KMS-11 (cell line): ENCODE measurements around the gene OR2AT4.
A peak's percentile ranks its signal among the peaks of the same experiment; 100 is the strongest.

ENCODE experiments used
- H2AFZ ChIP-seq: fragments of 200-600 bp; sonication (generic); 2 replicates; pipeline ENCODE4 v1.6.1; 2016; ENCODE audit warnings: antibody characterized with exemption, mixed run types, low read depth
- H3K27ac ChIP-seq: fragments of 200-600 bp; sonication (generic); 2 replicates; pipeline ENCODE4 v1.6.1; 2016; ENCODE audit warnings: mild to moderate bottlenecking, mixed run types
- H3K27me3 ChIP-seq: fragments of 200-600 bp; sonication (generic); 2 replicates; pipeline ENCODE4 v1.6.1; 2017; ENCODE audit warnings: mild to moderate bottlenecking, low read depth, mixed run types, moderate library complexity; ENCODE audit not compliant: insufficient read depth
- H3K36me3 ChIP-seq: fragments of 200-600 bp; sonication (generic); 2 replicates; pipeline ENCODE4 v1.6.1; 2017; ENCODE audit warnings: mild to moderate bottlenecking, mixed run types; ENCODE audit not compliant: insufficient read depth
- H3K4me1 ChIP-seq: fragments of 200-600 bp; sonication (generic); 2 replicates; pipeline ENCODE4 v1.6.1; 2016; ENCODE audit warnings: mild to moderate bottlenecking, low read depth, mixed run types; ENCODE audit not compliant: poor library complexity, severe bottlenecking
- H3K4me2 ChIP-seq: fragments of 200-600 bp; sonication (generic); 2 replicates; pipeline ENCODE4 v1.7.0; 2016; ENCODE audit warnings: mild to moderate bottlenecking, mixed run types
- H3K4me3 ChIP-seq: fragments of 200-600 bp; sonication (generic); IDR thresholded peaks from 2 replicates; pipeline ENCODE4 v1.6.1; 2017; ENCODE audit warnings: low read depth, low read length, mixed read lengths; ENCODE audit not compliant: insufficient read depth
- H3K79me2 ChIP-seq: fragments of 200-600 bp; sonication (generic); 2 replicates; pipeline ENCODE4 v1.6.1; 2016; ENCODE audit warnings: low read depth, mixed run types; ENCODE audit not compliant: insufficient read depth
- H3K9ac ChIP-seq: fragments of 200-600 bp; sonication (generic); 2 replicates; pipeline ENCODE4 v1.6.1; 2016; ENCODE audit warnings: mild to moderate bottlenecking, mixed run types
- H4K20me1 ChIP-seq: fragments of 200-600 bp; sonication (generic); 2 replicates; pipeline ENCODE4 v1.6.1; 2016; ENCODE audit warnings: mild to moderate bottlenecking, mixed run types; ENCODE audit not compliant: insufficient read depth
- CTCF ChIP-seq: fragments of 200-600 bp; sonication (generic); conservative IDR thresholded peaks from 2 replicates; pipeline ENCODE4 v1.6.1; 2017; ENCODE audit warnings: low read depth, mild to moderate bottlenecking, antibody characterized with exemption, low read length, moderate library complexity, mixed read lengths

The OR2AT4 gene

GRCh38 chr11:75096456-75097172 is at the start of gene OR2AT4:
Gene OR2AT4, minus strand, starts transcription at chr11:75096876.
- Histone ChIP-seq H3K79me2 (no peaks in the 10 kb centered on the region), H3K4me1 (peaks cover 15% of the 10 kb centered on the region), H3K4me3 (no peak within 1 kb of the TSS), H2AFZ (no peak within 1 kb of the TSS), H3K9ac (no peak within 1 kb of the TSS), H4K20me1 (no peaks in the 10 kb centered on the region), H3K27me3 (no peaks in the 10 kb centered on the region), H3K4me2 (no peak within 1 kb of the TSS), H3K36me3 (no peaks in the 10 kb centered on the region), H3K27ac (no peak within 1 kb of the TSS)
- no peak for TF ChIP-seq CTCF

- H2AFZ ChIP-seq: no peak overlapping the region
- H3K27ac ChIP-seq: no peak overlapping the region
- H3K9ac ChIP-seq: no peak overlapping the region
- no peak overlapping the region for H3K4me3 ChIP-seq
- no peak overlapping the region for H3K4me2 ChIP-seq
- no peaks in the 10 kb centered on the region for H3K79me2 ChIP-seq
- no peaks in the 10 kb centered on the region for H3K36me3 ChIP-seq
- H3K27me3 ChIP-seq: no peaks in the 10 kb centered on the region
- no peak for TF ChIP-seq CTCF
- H3K4me1 ChIP-seq: no peaks in the 10 kb centered on the region
- H4K20me1 ChIP-seq: no peaks in the 10 kb centered on the region
Observed at GRCh38 chr11:75145972-75146519, 49.4 kb upstream of the OR2AT4 start.

- Histone ChIP-seq H3K4me1 (no peaks in the 10 kb centered on the region), H3K27ac (no peak overlapping the region), H3K79me2 (no peaks in the 10 kb centered on the region), H3K4me2 (no peak overlapping the region), H2AFZ (no peak overlapping the region), H3K36me3 (no peaks in the 10 kb centered on the region), H3K9ac (no peak overlapping the region), H3K27me3 (no peaks in the 10 kb centered on the region), H3K4me3 (no peak overlapping the region), H4K20me1 (no peaks in the 10 kb centered on the region)
- no peak for TF ChIP-seq CTCF
Observed at GRCh38 chr11:75145196-75145971, 48.7 kb upstream of the OR2AT4 start.

- no peak overlapping the region for H3K9ac ChIP-seq
- H2AFZ ChIP-seq: no peak overlapping the region
- no peaks in the 10 kb centered on the region for H3K36me3 ChIP-seq
- H3K27ac ChIP-seq: no peak overlapping the region
- no peak overlapping the region for H3K4me3 ChIP-seq
- no peaks in the 10 kb centered on the region for H3K4me1 ChIP-seq
- TF ChIP-seq CTCF: 0 out of 2 replicates have a peak, but pooled peaks have one; percentile 31
- no peaks in the 10 kb centered on the region for H3K79me2 ChIP-seq
- no peaks in the 10 kb centered on the region for H3K27me3 ChIP-seq
- no peaks in the 10 kb centered on the region for H4K20me1 ChIP-seq
- no peak overlapping the region for H3K4me2 ChIP-seq
Observed at GRCh38 chr11:75144716-75145014, 48.0 kb upstream of the OR2AT4 start.
